ENCODE measurements around the gene PRMT5.
"Not testable (repeated sequence)": the region's sequence is repeated elsewhere in the genome, so short reads cannot be mapped to it uniquely, and the experiment has no call there.

The PRMT5 gene

DNA sequence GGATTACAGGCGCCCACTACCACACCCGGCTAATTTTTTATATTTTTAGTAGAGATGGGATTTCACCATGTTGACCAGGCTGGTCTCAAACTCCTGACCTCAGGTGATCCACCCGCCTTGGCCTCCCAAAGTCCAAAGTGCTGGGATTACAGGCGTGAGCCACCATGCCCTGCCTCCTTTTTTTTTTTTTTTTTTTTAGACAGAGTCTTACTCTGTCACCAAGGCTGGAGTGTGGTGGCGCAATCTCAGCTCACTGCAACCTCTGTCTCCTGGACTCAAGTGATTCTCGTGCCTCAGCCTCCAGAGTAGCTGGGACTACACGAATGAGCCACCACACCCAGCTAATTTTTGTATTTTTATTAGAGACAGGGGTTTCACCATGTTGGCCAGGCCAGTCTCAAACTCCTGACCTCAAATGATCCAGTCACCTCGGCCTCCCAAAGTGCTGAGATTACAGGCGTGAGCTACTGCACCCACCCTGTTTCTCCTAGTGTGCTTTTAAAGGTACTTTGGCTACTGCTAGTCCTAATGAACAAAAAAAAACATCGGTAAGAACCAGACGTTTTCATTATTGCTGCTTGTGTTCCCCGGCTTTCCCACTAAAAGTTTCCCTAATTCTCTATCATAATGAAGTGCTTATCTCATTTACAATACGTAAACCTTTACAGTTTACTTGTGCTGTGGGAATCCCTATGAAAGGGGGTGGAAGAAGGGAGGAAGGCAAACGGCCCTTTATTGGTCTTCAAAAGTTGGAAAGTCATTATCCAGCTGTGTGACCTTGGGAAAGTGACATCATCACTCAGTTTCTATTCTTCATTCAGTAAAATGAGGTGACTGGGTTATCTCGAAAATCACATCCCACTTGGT is 37.0 kb upstream of the PRMT5 start:
- Histone ChIP-seq H2BK15ac (ENCODE audit: low read depth, poor library complexity, severe bottlenecking) (peak overlapping the region; percentile 28), H3K36me3 (ENCODE audit: control insufficient read depth in 1 of 2, insufficient read depth in 2 of 2, low read depth in 1 of 2, low read length in 2 of 2) (peaks cover 0 to 13% of the 10 kb centered on the region in 2 experiments)
- H3K4ac ChIP-seq (ENCODE audit: low read depth in 1 of 2, low read length in 2 of 2); H3K9ac ChIP-seq (ENCODE audit: low read length); H3K4me2 ChIP-seq (ENCODE audit: low read length, poor library complexity, severe bottlenecking); H3K4me1 ChIP-seq (ENCODE audit: control insufficient read depth, insufficient read depth, low read depth, low read length); H2BK5ac ChIP-seq (ENCODE audit: low read depth, low read length, poor library complexity, severe bottlenecking); H3K23ac ChIP-seq (ENCODE audit: low read length in 2 of 2); H3K4me3 ChIP-seq (ENCODE audit: insufficient read depth in 1 of 2, low read depth in 1 of 2, low read length in 2 of 2); H2AFZ ChIP-seq (ENCODE audit: low read depth, low read length); H2BK120ac ChIP-seq (ENCODE audit: low read depth, low read length); H3K79me1 ChIP-seq (replicated peaks; ENCODE audit: low read length, poor library complexity, severe bottlenecking); H3K18ac ChIP-seq (ENCODE audit: low read depth in 1 of 2, low read length in 2 of 2); H4K8ac ChIP-seq (ENCODE audit: low read length); H4K91ac ChIP-seq (ENCODE audit: low read length); H3K27ac ChIP-seq (ENCODE audit: low read length, poor library complexity, severe bottlenecking); H2BK12ac ChIP-seq (ENCODE audit: low read length in 2 of 2); H3K9me3 ChIP-seq (ENCODE audit: control insufficient read depth, low read length); H3K14ac ChIP-seq (ENCODE audit: low read length in 2 of 2); DNase-seq; H2AK5ac ChIP-seq (ENCODE audit: low read length, severe bottlenecking); H3K27me3 ChIP-seq (ENCODE audit: control insufficient read depth in 1 of 2, insufficient read depth in 1 of 2, low read length in 2 of 2): not testable (repeated sequence)
- 87% methylated on average over 12 of the region's 15 CpGs for WGBS

GRCh38 chr14:22962061-22962676 is 33.0 kb upstream of the PRMT5 start:
- no peak overlapping the region for H2AFZ ChIP-seq (ENCODE audit: low read depth, low read length)
- no peaks in the 10 kb centered on the region for H3K9me3 ChIP-seq (ENCODE audit: control insufficient read depth, low read length)
- no peak overlapping the region for H3K4me2 ChIP-seq (ENCODE audit: low read length, poor library complexity, severe bottlenecking)
- no peaks in the 10 kb centered on the region for H3K79me1 ChIP-seq (replicated peaks; ENCODE audit: low read length, poor library complexity, severe bottlenecking)
- H3K14ac ChIP-seq (ENCODE audit: low read length in 2 of 2), result no peak overlapping the region
- no peak overlapping the region for H4K91ac ChIP-seq (ENCODE audit: low read length)
- H3K36me3 ChIP-seq (ENCODE audit: control insufficient read depth in 1 of 2, insufficient read depth in 2 of 2, low read depth in 1 of 2, low read length in 2 of 2), result no peaks in the 10 kb centered on the region
- no peak overlapping the region for H2AK5ac ChIP-seq (ENCODE audit: low read length, severe bottlenecking)
- H3K9ac ChIP-seq (ENCODE audit: low read length), result no peak overlapping the region
- WGBS, result 96% methylated on average over 3 of the region's 6 CpGs
- no peaks in the 10 kb centered on the region for H3K4me1 ChIP-seq (ENCODE audit: control insufficient read depth, insufficient read depth, low read depth, low read length)
- H3K18ac ChIP-seq (ENCODE audit: low read depth in 1 of 2, low read length in 2 of 2), result no peak overlapping the region
- H3K4me3 ChIP-seq (ENCODE audit: insufficient read depth in 1 of 2, low read depth in 1 of 2, low read length in 2 of 2), result no peak overlapping the region
- H3K27me3 ChIP-seq (ENCODE audit: control insufficient read depth in 1 of 2, insufficient read depth in 1 of 2, low read length in 2 of 2), result no peaks in the 10 kb centered on the region
- no peak overlapping the region for H2BK15ac ChIP-seq (ENCODE audit: low read depth, poor library complexity, severe bottlenecking)
- no peak overlapping the region for H4K8ac ChIP-seq (ENCODE audit: low read length)
- H3K4ac ChIP-seq (ENCODE audit: low read depth in 1 of 2, low read length in 2 of 2), result no peak overlapping the region
- no peak overlapping the region for H2BK120ac ChIP-seq (ENCODE audit: low read depth, low read length)
- no peak overlapping the region for H2BK12ac ChIP-seq (ENCODE audit: low read length in 2 of 2)
- H2BK5ac ChIP-seq (ENCODE audit: low read depth, low read length, poor library complexity, severe bottlenecking), result no peak overlapping the region
- DNase-seq, result no peak
- no peak overlapping the region for H3K23ac ChIP-seq (ENCODE audit: low read length in 2 of 2)
- no peak overlapping the region for H3K27ac ChIP-seq (ENCODE audit: low read length, poor library complexity, severe bottlenecking)

- Histone ChIP-seq H2BK120ac (ENCODE audit: low read depth, low read length) (no peak overlapping the region), H3K9ac (ENCODE audit: low read length) (peak overlapping the region; percentile 85), H3K27ac (ENCODE audit: low read length, poor library complexity, severe bottlenecking) (peak overlapping the region; percentile 79), H3K9me3 (ENCODE audit: control insufficient read depth, low read length) (no peaks in the 10 kb centered on the region), H3K4me1 (ENCODE audit: control insufficient read depth, insufficient read depth, low read depth, low read length) (peaks cover 3% of the 10 kb centered on the region), H3K14ac (ENCODE audit: low read length in 2 of 2) (peak overlapping the region in 1 of 2 experiments; percentile 15), H3K36me3 (ENCODE audit: control insufficient read depth in 1 of 2, insufficient read depth in 2 of 2, low read depth in 1 of 2, low read length in 2 of 2) (peaks cover 0 to 3% of the 10 kb centered on the region in 2 experiments), H2BK12ac (ENCODE audit: low read length in 2 of 2) (no peak overlapping the region), H2AK5ac (ENCODE audit: low read length, severe bottlenecking) (no peak overlapping the region), H3K23ac (ENCODE audit: low read length in 2 of 2) (no peak overlapping the region), H4K91ac (ENCODE audit: low read length) (peak overlapping the region; percentile 43), H3K27me3 (ENCODE audit: control insufficient read depth in 1 of 2, insufficient read depth in 1 of 2, low read length in 2 of 2) (no peaks in the 10 kb centered on the region), H2BK5ac (ENCODE audit: low read depth, low read length, poor library complexity, severe bottlenecking) (no peak overlapping the region), H4K8ac (ENCODE audit: low read length) (peak overlapping the region; percentile 28), H3K18ac (ENCODE audit: low read depth in 1 of 2, low read length in 2 of 2) (peak overlapping the region in 1 of 2 experiments; percentile 43), H3K4ac (ENCODE audit: low read depth in 1 of 2, low read length in 2 of 2) (no peak overlapping the region), H2AFZ (ENCODE audit: low read depth, low read length) (no peak overlapping the region), H3K4me3 (ENCODE audit: insufficient read depth in 1 of 2, low read depth in 1 of 2, low read length in 2 of 2) (peak overlapping the region; percentile 62 to 89), H3K79me1 (replicated peaks; ENCODE audit: low read length, poor library complexity, severe bottlenecking) (no peaks in the 10 kb centered on the region), H2BK15ac (ENCODE audit: low read depth, poor library complexity, severe bottlenecking) (no peak overlapping the region), H3K4me2 (ENCODE audit: low read length, poor library complexity, severe bottlenecking) (peak overlapping the region; percentile 87)
- DNase-seq, result no peak
- WGBS, result 34% methylated on average over 19 of the region's 19 CpGs
Observed at GRCh38 chr14:22955702-22956569, 26.8 kb upstream of the PRMT5 start.

GRCh38 chr14:22952418-22952817 is 23.2 kb upstream of the PRMT5 start:
- Histone ChIP-seq H3K36me3 (ENCODE audit: control insufficient read depth in 1 of 2, insufficient read depth in 2 of 2, low read depth in 1 of 2, low read length in 2 of 2) (peaks cover 4 to 8% of the 10 kb centered on the region in 2 experiments), H4K8ac (ENCODE audit: low read length) (no peak overlapping the region), H3K23ac (ENCODE audit: low read length in 2 of 2) (no peak overlapping the region), H3K9me3 (ENCODE audit: control insufficient read depth, low read length) (no peaks in the 10 kb centered on the region), H3K18ac (ENCODE audit: low read depth in 1 of 2, low read length in 2 of 2) (no peak overlapping the region), H3K4me3 (ENCODE audit: insufficient read depth in 1 of 2, low read depth in 1 of 2, low read length in 2 of 2) (no peak overlapping the region), H3K14ac (ENCODE audit: low read length in 2 of 2) (no peak overlapping the region), H2BK5ac (ENCODE audit: low read depth, low read length, poor library complexity, severe bottlenecking) (no peak overlapping the region), H3K4me1 (ENCODE audit: control insufficient read depth, insufficient read depth, low read depth, low read length) (peaks cover 3% of the 10 kb centered on the region), H3K4me2 (ENCODE audit: low read length, poor library complexity, severe bottlenecking) (no peak overlapping the region), H2BK120ac (ENCODE audit: low read depth, low read length) (no peak overlapping the region), H4K91ac (ENCODE audit: low read length) (no peak overlapping the region), H3K9ac (ENCODE audit: low read length) (no peak overlapping the region), H3K4ac (ENCODE audit: low read depth in 1 of 2, low read length in 2 of 2) (no peak overlapping the region), H3K79me1 (replicated peaks; ENCODE audit: low read length, poor library complexity, severe bottlenecking) (no peaks in the 10 kb centered on the region), H3K27ac (ENCODE audit: low read length, poor library complexity, severe bottlenecking) (no peak overlapping the region), H2BK15ac (ENCODE audit: low read depth, poor library complexity, severe bottlenecking) (no peak overlapping the region), H2BK12ac (ENCODE audit: low read length in 2 of 2) (no peak overlapping the region), H2AK5ac (ENCODE audit: low read length, severe bottlenecking) (no peak overlapping the region), H2AFZ (ENCODE audit: low read depth, low read length) (no peak overlapping the region), H3K27me3 (ENCODE audit: control insufficient read depth in 1 of 2, insufficient read depth in 1 of 2, low read length in 2 of 2) (no peaks in the 10 kb centered on the region)
- DNase-seq, result no peak
- 95% methylated on average over 1 of the region's 1 CpG for WGBS
